Measurements from ENCODE around the gene DNM1. TPM values are rescaled to one million over a fixed set of nuclear protein-coding genes. Genes with fewer than 3 reads are reported as not detected.
"Not testable (repeated sequence)": the region's sequence is repeated elsewhere in the genome, so short reads cannot be mapped to it uniquely, and the experiment has no call there.

Gene DNM1
- total and polyA plus RNA-seq, 10 of the 15 experiments (the other 5 are each of a cell fraction or from before 2014, with no cell fraction given): 0.06 to 0.67 (median 0.19) TPM; not detected in 3

- no peaks in the 10 kb centered on the region for H4K20me1 ChIP-seq (ENCODE audit: control insufficient read depth, insufficient read depth)
- peak overlapping the region; percentile 97 for H3K4me2 ChIP-seq (ENCODE audit: control insufficient read depth, insufficient read depth)
- DNase-seq (ENCODE audit: low read depth, low spot score) (no peak), FAIRE-seq (no peak), ATAC-seq (peak; percentile 2; the same call in 2 of the 3 replicates)
- H3K36me3 ChIP-seq (ENCODE audit: control insufficient read depth in 2 of 2, insufficient read depth in 2 of 2, low read length in 1 of 2): peaks cover 0 to 7% of the 10 kb centered on the region in 2 experiments; a peak in 2 of 4 replicates
- in situ Hi-C loops (cut with MboI) (no loop called here), intact Hi-C loops (cut with micrococcal nuclease; ENCODE audit: unreplicated experiment) (loop anchor here (1.0 kb wide), 1 partner anchor 46 kb away; the partner anchor contains the start of genes COQ4 and TRUB2)
- no peaks in the 10 kb centered on the region for H3K27me3 ChIP-seq (replicated peaks in 1 of 2; ENCODE audit: control insufficient read depth in 2 of 2, insufficient read depth in 2 of 2, low read length in 1 of 2)
- ChIA-PET RAD21 (ENCODE audit: unreplicated experiment) (interaction anchor here (0.9 kb wide), 1 partner anchor 148 kb away, joined by 3 read pairs; no protein-coding TSS in a partner anchor), SMC1A (ENCODE audit: uncharacterized antibody, unreplicated experiment) (interaction anchor here (0.9 to 1.2 kb wide), 3 partner anchors 15 to 117 kb away, joined by 3 to 5 read pairs (median 3); partner anchors contain the start of gene BBLN), CTCF (interaction anchor here (1.5 kb wide), 1 partner anchor 65 kb away, joined by 4 read pairs; no protein-coding TSS in a partner anchor), POLR2A (interaction anchor here (0.8 to 1.3 kb wide), 5 partner anchors 9 to 115 kb away, joined by 3 to 6 read pairs (median 3); no protein-coding TSS in a partner anchor)
- H3K4me3 ChIP-seq: peak overlapping the region; percentile 98
- 23% methylated on average over 23 of the region's 23 CpGs for WGBS (ENCODE audit: insufficient coverage, insufficient replicate concordance, low lambda C conversion rate, missing lambda C conversion rate)
- 0 out of 2 replicates have a peak, but pooled peaks have one; percentile 38 for TF ChIP-seq MTA2 (IDR thresholded peaks at IDR 0.05; ENCODE audit: low read depth)
- 0 out of 2 replicates have a peak, but pooled peaks have one; percentile 29 for TF ChIP-seq LARP7 (IDR thresholded peaks at IDR 0.05)
- 0 out of 2 replicates have a peak, but pooled peaks have one; percentile 45 for TF ChIP-seq RELB (IDR thresholded peaks at IDR 0.05; ENCODE audit: low read depth)
- TF ChIP-seq STAT1 (conservative IDR thresholded peaks at IDR 0.05): 0 out of 2 replicates have a peak, but pooled peaks have one; percentile 5
- TF ChIP-seq IKZF2 (IDR thresholded peaks at IDR 0.05): peak; percentile 50 to 63; a peak in 3 of 4 replicates
- TF ChIP-seq NKRF (conservative IDR thresholded peaks at IDR 0.05): 0 out of 2 replicates have a peak, but pooled peaks have one; percentile 46
- TF ChIP-seq PAX5 (IDR thresholded peaks at IDR 0.05; ENCODE audit: borderline replicate concordance, low read depth, low read length): no peak
- TF ChIP-seq ZSCAN29 (IDR thresholded peaks at IDR 0.05): no peak
- peak; percentile 26; the same call in 1 of the 2 replicates for TF ChIP-seq DPF2 (IDR thresholded peaks at IDR 0.05)
- no peaks in the 10 kb centered on the region for H3K9me3 ChIP-seq (replicated peaks; ENCODE audit: control insufficient read depth, insufficient read depth, low read length)
- peak overlapping the region; percentile 93 for H3K9ac ChIP-seq (ENCODE audit: control insufficient read depth, insufficient read depth, low read length)
- peak overlapping the region; percentile 65 for H3K27ac ChIP-seq (ENCODE audit: control insufficient read depth, insufficient read depth)
- BruUV-seq (replicated peaks): TSS peak; percentile 83
- H3K79me2 ChIP-seq (ENCODE audit: control insufficient read depth, insufficient read depth, low read length): peaks cover 20% of the 10 kb centered on the region
- H2AFZ ChIP-seq (ENCODE audit: control insufficient read depth, low read depth, low read length): peak overlapping the region; percentile 81
- H3K4me1 ChIP-seq (ENCODE audit: control insufficient read depth, insufficient read depth, low read length): 0 out of 2 replicates have a peak, but pooled peaks cover 4% of the 10 kb centered on the region
These were observed 73.5 kb downstream of the DNM1 start for GRCh38 chr9:128276574-128277270.

- H4K20me1 ChIP-seq (ENCODE audit: control insufficient read depth, insufficient read depth); DNase-seq (ENCODE audit: low read depth, low spot score); H3K27me3 ChIP-seq (replicated peaks in 1 of 2; ENCODE audit: control insufficient read depth in 2 of 2, insufficient read depth in 2 of 2, low read length in 1 of 2); BruUV-seq (replicated peaks); RAD21 ChIA-PET (ENCODE audit: unreplicated experiment); SMC1A ChIA-PET (ENCODE audit: uncharacterized antibody, unreplicated experiment); intact Hi-C loops (cut with micrococcal nuclease; ENCODE audit: unreplicated experiment); H3K4me3 ChIP-seq; H3K27ac ChIP-seq (ENCODE audit: control insufficient read depth, insufficient read depth); H3K4me2 ChIP-seq (ENCODE audit: control insufficient read depth, insufficient read depth); H3K9ac ChIP-seq (ENCODE audit: control insufficient read depth, insufficient read depth, low read length); H3K4me1 ChIP-seq (ENCODE audit: control insufficient read depth, insufficient read depth, low read length); H3K36me3 ChIP-seq (ENCODE audit: control insufficient read depth in 2 of 2, insufficient read depth in 2 of 2, low read length in 1 of 2); H2AFZ ChIP-seq (ENCODE audit: control insufficient read depth, low read depth, low read length); CTCF ChIA-PET; in situ Hi-C loops (cut with MboI); H3K9me3 ChIP-seq (replicated peaks; ENCODE audit: control insufficient read depth, insufficient read depth, low read length); FAIRE-seq; ATAC-seq: not testable (repeated sequence)
- POLR2A ChIA-PET: interaction anchor here (0.5 to 0.6 kb wide), 2 partner anchors 77 to 157 kb away, joined by 4 to 7 read pairs; no protein-coding TSS in a partner anchor
- WGBS (ENCODE audit: insufficient coverage, insufficient replicate concordance, low lambda C conversion rate, missing lambda C conversion rate): 89% methylated on average over 22 of the region's 22 CpGs
- H3K79me2 ChIP-seq (ENCODE audit: control insufficient read depth, insufficient read depth, low read length): peaks cover 17% of the 10 kb centered on the region
These were observed 76.2 kb downstream of the DNM1 start for GRCh38 chr9:128279088-128280073.
